ENCODE results near the gene PHIP. TPM values are rescaled to one million over a fixed set of nuclear protein-coding genes. Genes with fewer than 3 reads are reported as not detected.

PHIP gene
- total and polyA plus RNA-seq, 2 experiments from 2014 or later, result 48.0 to 65.4 TPM

DNA sequence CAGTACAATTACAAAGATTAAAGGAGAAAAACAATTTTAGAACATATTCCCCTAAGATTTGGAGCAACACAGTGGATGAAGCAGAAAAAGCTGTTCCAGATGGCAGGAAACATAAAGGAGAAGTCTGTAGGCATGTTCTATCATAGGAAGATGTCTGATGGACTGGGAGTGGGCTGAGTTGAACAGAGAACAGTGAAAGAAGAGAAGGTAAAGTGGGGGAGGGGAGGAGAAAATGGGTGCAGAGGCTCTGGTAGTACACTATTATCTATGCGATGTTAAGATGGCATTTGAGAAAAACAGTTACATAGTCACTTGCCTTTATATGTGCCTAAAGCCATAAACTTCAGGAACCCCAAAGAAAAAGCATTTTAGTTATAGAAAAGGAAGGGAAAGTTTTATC lies 4.2 kb upstream of the PHIP start (continued):
- TF ChIP-seq, protein P1, sequence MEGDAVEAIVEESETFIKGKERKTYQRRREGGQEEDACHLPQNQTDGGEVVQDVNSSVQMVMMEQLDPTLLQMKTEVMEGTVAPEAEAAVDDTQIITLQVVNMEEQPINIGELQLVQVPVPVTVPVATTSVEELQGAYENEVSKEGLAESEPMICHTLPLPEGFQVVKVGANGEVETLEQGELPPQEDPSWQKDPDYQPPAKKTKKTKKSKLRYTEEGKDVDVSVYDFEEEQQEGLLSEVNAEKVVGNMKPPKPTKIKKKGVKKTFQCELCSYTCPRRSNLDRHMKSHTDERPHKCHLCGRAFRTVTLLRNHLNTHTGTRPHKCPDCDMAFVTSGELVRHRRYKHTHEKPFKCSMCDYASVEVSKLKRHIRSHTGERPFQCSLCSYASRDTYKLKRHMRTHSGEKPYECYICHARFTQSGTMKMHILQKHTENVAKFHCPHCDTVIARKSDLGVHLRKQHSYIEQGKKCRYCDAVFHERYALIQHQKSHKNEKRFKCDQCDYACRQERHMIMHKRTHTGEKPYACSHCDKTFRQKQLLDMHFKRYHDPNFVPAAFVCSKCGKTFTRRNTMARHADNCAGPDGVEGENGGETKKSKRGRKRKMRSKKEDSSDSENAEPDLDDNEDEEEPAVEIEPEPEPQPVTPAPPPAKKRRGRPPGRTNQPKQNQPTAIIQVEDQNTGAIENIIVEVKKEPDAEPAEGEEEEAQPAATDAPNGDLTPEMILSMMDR (conservative IDR thresholded peaks at IDR 0.05; ENCODE audit: low read depth in 2 of 2), result no peak

DNA sequence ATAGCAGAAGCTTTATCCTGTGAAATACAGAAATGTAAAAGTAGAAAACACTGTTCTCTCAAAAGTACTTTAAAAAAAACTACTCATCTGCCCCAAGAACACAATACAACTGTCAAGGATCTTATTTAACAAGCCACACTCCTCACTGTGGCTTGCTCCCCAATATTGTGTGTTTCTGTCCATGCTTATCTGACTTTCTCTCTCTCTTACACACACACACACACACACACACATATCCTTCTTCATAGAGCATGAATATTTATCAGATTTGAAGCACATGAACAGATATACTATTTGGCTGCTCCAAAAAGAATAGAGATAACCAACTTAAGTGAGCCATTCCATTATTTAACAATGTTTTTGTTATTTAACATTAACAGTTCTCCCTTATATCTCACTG lies 3.6 kb upstream of the PHIP start:
- H3K4me3 ChIP-seq, result no peak overlapping the region
- no peak overlapping the region for H3K4me2 ChIP-seq
- no peaks in the 10 kb centered on the region for H3F3A ChIP-seq (replicated peaks; ENCODE audit: low read depth)
- H3K36me3 ChIP-seq (ENCODE audit: insufficient read depth), result no peaks in the 10 kb centered on the region
- peaks cover 1% of the 10 kb centered on the region for H3K79me2 ChIP-seq (replicated peaks; ENCODE audit: insufficient read depth)
- no peak overlapping the region for H3K27ac Mint-ChIP-seq
- peaks cover 7% of the 10 kb centered on the region for H3K27me3 Mint-ChIP-seq (ENCODE audit: insufficient read depth, low read depth, poor library complexity)
- ATAC-seq (no peak), DNase-seq (ENCODE audit: low spot score) (no peak)
- no peaks in the 10 kb centered on the region for H4K20me1 ChIP-seq (replicated peaks; ENCODE audit: insufficient read depth)
- H3K4me3 Mint-ChIP-seq, result no peak overlapping the region
- no peaks in the 10 kb centered on the region; the same call in 1 of the 2 replicates for H3K9me2 ChIP-seq (ENCODE audit: insufficient read depth)
- peaks cover 2% of the 10 kb centered on the region; the same call in 1 of the 3 replicates for H3K9me3 Mint-ChIP-seq
- peaks cover 9% of the 10 kb centered on the region for H3K4me1 ChIP-seq (ENCODE audit: insufficient read depth)
- no peaks in the 10 kb centered on the region for H3K27me3 ChIP-seq (ENCODE audit: insufficient read depth)
- no peak overlapping the region for H3K27ac ChIP-seq (ENCODE audit: low read depth)
- H3K4me1 Mint-ChIP-seq, result peaks cover 18% of the 10 kb centered on the region
- H3K36me3 Mint-ChIP-seq (ENCODE audit: low read depth), result peaks cover 2% of the 10 kb centered on the region; the same call in 2 of the 3 replicates
- no peak overlapping the region for H2AFZ ChIP-seq
- TF ChIP-seq ZNF114 (CRISPR knock-in tag; IDR thresholded peaks at IDR 0.05) (no peak), EZH2phosphoT487 (IDR thresholded peaks at IDR 0.05; ENCODE audit: unreplicated experiment) (no peak), STAT1 (IDR thresholded peaks at IDR 0.05; ENCODE audit: unreplicated experiment) (no peak), JUNB (IDR thresholded peaks at IDR 0.05; ENCODE audit: unreplicated experiment) (no peak), ZNF331 (CRISPR knock-in tag; IDR thresholded peaks at IDR 0.05; ENCODE audit: low read depth) (no peak), POLR2AphosphoS5 (IDR thresholded peaks at IDR 0.05; ENCODE audit: low read depth) (no peak), CREB1 (CRISPR knock-in tag; IDR thresholded peaks at IDR 0.05; ENCODE audit: low read depth) (no peak), EZH2 (IDR thresholded peaks at IDR 0.05; ENCODE audit: low read depth, unreplicated experiment) (no peak), NANOG (IDR thresholded peaks at IDR 0.05; ENCODE audit: borderline replicate concordance) (no peak)
- TF ChIP-seq, protein P2, sequence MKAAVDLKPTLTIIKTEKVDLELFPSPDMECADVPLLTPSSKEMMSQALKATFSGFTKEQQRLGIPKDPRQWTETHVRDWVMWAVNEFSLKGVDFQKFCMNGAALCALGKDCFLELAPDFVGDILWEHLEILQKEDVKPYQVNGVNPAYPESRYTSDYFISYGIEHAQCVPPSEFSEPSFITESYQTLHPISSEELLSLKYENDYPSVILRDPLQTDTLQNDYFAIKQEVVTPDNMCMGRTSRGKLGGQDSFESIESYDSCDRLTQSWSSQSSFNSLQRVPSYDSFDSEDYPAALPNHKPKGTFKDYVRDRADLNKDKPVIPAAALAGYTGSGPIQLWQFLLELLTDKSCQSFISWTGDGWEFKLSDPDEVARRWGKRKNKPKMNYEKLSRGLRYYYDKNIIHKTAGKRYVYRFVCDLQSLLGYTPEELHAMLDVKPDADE (IDR thresholded peaks at IDR 0.05), result no peak
- TF ChIP-seq, protein P3, sequence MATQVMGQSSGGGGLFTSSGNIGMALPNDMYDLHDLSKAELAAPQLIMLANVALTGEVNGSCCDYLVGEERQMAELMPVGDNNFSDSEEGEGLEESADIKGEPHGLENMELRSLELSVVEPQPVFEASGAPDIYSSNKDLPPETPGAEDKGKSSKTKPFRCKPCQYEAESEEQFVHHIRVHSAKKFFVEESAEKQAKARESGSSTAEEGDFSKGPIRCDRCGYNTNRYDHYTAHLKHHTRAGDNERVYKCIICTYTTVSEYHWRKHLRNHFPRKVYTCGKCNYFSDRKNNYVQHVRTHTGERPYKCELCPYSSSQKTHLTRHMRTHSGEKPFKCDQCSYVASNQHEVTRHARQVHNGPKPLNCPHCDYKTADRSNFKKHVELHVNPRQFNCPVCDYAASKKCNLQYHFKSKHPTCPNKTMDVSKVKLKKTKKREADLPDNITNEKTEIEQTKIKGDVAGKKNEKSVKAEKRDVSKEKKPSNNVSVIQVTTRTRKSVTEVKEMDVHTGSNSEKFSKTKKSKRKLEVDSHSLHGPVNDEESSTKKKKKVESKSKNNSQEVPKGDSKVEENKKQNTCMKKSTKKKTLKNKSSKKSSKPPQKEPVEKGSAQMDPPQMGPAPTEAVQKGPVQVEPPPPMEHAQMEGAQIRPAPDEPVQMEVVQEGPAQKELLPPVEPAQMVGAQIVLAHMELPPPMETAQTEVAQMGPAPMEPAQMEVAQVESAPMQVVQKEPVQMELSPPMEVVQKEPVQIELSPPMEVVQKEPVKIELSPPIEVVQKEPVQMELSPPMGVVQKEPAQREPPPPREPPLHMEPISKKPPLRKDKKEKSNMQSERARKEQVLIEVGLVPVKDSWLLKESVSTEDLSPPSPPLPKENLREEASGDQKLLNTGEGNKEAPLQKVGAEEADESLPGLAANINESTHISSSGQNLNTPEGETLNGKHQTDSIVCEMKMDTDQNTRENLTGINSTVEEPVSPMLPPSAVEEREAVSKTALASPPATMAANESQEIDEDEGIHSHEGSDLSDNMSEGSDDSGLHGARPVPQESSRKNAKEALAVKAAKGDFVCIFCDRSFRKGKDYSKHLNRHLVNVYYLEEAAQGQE (IDR thresholded peaks at IDR 0.05; ENCODE audit: unreplicated experiment), result no peak
- TF ChIP-seq, protein P1 (conservative IDR thresholded peaks at IDR 0.05; ENCODE audit: low read depth in 2 of 2), result no peak
